ENCODE data around the gene DEPDC5. TPM values are rescaled to one million over a fixed set of nuclear protein-coding genes. Genes with fewer than 3 reads are reported as not detected.

The DEPDC5 gene
- total RNA-seq, 1 donor from 2014 or later: 10.9 TPM

GRCh38 chr22:31933406-31933805 is 179.6 kb downstream of the DEPDC5 start:
- DNase-seq (ENCODE audit: missing footprints) (no peak), ATAC-seq (no peak)
- intact Hi-C loops (cut with DNase I): no loop called here

- DNase-seq (ENCODE audit: missing footprints) (no peak), ATAC-seq (no peak)
These were observed 180.1 kb downstream of the DEPDC5 start for GRCh38 chr22:31933816-31934482.

DNA sequence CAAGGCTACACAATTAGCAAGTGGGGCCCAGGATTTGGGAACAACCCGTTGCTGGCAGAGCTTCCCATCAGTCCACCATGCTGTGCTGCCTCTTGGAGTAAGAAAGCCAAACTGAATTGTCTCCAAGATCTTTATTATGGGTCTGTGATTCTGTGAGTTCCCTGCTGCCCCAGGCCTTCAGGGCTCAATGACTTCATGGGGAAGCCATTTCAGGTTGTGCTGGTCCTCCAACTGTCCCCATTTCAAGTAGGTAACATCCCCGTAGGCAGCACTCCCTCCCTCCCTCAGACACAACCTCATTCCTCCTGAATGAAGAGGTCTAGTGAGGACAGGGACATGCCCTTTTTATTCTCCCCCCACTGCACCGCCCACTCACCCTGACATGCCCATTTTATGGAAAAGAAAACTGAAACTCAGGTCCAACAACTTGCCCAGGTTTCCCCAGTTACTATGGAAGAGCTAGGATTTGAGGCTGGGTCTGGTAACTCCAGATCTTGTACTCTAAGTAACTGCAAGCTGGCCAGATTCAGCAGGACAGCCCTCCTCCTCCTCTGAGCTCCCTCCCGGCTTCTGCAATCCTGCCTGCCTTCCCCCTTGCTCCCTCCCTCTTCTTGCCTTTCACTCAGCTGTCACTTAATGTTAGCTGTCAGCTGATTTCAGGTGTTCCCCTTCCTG is 182.3 kb downstream of the DEPDC5 start:
- DNase-seq (ENCODE audit: missing footprints) (no peak), ATAC-seq (no peak)
- intact Hi-C loops (cut with DNase I): no loop called here

More at GRCh38 chr22:31933816-31934482, 180.1 kb downstream of the DEPDC5 start:
- intact Hi-C loops (cut with DNase I): no loop called here

GRCh38 chr22:31937341-31937740 is 183.5 kb downstream of the DEPDC5 start:
- DNase-seq (ENCODE audit: missing footprints) (no peak), ATAC-seq (no peak)
- intact Hi-C loops (cut with DNase I): no loop called here

- DNase-seq (ENCODE audit: missing footprints) (no peak), ATAC-seq (no peak)
- intact Hi-C loops (cut with DNase I): no loop called here
These were observed 184.5 kb downstream of the DEPDC5 start for GRCh38 chr22:31938296-31938695.

GRCh38 chr22:31940506-31940905 is 186.7 kb downstream of the DEPDC5 start:
- intact Hi-C loops (cut with DNase I): loop anchor here (5.0 to 10.0 kb wide), 3 partner anchors 46 to 276 kb away; partner anchors contain the start of genes DEPDC5, PISD and PRR14L
- ATAC-seq (no peak), DNase-seq (ENCODE audit: missing footprints) (no peak)

GRCh38 chr22:31942091-31942490 is 188.3 kb downstream of the DEPDC5 start:
- ATAC-seq (no peak), DNase-seq (ENCODE audit: missing footprints) (no peak)
- intact Hi-C loops (cut with DNase I): loop anchor here (5.0 to 10.0 kb wide), 3 partner anchors 47 to 277 kb away; partner anchors contain the start of genes DEPDC5, PISD and PRR14L

DNA sequence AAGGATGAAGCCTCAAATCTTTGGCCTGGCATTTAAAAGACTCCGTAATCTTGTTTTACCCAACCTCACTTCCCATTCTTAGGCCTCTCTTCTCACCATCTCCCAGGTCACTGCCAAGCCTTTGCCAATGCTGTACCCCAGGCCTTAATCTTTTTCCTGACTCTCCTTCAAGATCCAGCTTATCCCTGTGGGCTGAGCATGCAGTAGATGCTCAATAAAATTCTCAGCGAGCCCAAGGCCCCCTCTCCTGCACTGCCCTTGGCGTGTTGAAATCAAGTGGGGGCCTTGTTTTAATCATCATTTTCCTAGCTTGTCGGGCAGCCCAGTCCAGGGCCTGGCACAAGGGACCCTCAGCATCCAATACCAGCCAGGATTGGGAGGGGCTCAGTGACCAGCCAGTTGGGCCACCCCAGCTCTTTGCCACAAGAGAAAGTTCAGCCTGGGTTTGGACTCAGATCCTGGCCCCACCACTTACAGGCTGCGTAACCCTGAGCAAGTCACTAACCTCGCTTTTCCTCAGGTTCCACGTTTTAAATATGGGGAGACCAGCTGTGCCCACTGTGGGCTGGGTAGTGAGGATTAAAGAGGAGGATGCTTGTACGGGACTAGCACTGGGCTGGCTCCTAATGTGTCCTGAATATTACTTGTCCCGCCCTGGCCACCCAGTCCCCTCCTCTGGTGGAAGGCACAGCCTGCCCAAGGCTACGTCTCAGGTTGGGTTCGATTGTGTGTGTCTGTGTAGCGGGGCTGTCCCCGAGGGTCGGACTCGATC is 189.6 kb downstream of the DEPDC5 start:
- ATAC-seq: no peak
- no peak for DNase-seq (ENCODE audit: missing footprints)
- intact Hi-C loops (cut with DNase I): loop anchor here (5.0 to 10.0 kb wide), 3 partner anchors 49 to 279 kb away; partner anchors contain the start of genes DEPDC5, PISD and PRR14L

DNA sequence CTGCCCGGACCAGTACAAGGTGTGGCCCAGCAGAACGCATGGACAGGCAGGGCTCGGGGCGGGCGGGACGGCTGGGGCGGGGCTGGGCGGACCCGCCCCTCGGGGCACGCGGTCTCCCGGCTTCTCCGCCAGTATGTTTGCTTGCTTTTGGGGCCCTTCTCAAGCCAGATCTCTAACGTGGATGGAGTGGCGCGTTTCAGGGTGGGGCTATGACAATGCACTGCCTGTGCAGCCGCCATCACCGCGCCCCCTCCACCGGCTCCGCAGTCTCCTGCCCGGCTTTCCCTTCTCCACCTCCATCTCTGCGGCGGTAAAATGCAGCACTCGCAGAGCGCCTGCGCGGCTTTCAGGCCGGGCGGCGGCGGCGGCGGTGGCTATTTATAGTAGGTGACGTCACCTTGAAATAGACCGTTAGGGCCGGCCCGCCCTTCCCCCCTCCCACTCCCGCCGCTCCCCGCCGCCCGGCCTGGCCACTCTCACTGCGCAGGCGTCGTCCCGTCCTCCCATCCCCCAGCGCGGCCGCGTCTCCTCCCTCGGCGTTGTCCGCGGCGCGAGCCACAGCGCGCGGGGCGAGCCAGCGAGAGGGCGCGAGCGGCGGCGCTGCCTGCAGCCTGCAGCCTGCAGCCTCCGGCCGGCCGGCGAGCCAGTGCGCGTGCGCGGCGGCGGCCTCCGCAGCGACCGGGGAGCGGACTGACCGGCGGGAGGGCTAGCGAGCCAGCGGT is 190.3 kb downstream of the DEPDC5 start, which contains the start of gene YWHAH:
Gene YWHAH (plus strand): TSS at position 558 of the 722 bp plus-strand sequence. CDS start 199 bp downstream, outside the sequence.
- DNase-seq (ENCODE audit: missing footprints) (peak; percentile 98), ATAC-seq (peak; percentile 96)
- intact Hi-C loops (cut with DNase I): loop anchor here (5.0 to 10.0 kb wide), 3 partner anchors 49 to 279 kb away; partner anchors contain the start of genes DEPDC5, PISD and PRR14L

DNA sequence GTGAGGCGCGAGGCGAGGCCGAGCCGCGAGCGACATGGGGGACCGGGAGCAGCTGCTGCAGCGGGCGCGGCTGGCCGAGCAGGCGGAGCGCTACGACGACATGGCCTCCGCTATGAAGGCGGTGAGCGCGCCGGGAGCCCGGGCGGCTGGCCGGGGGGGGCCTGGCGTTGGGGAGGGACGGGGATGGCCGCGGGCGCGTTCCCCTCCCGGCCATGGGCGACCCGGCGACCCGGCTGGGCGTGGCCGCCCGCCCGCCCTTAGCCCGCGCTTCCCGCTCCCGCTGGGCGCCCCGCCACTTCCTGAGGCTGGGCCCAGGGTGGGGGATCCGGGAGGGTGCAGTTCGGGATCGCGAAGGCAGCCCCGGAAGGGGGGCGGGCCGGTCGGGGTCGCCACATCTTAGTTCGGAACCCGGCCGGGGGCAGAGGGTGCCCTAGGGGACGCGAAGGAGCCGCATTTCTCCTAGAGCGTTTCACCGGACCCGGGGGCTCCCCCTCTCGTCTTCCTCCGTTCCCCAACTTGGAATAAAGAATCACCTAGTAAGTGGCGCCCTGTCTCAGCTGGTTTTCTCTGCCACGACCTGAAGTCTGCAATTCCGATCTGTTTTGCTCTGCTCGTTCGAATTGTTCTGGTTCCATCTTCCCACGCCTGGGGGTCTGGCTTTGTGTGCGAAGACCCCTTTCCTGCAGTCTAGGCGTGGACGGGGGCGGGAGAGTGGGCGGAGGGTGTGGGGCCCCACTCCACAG is 191.1 kb downstream of the DEPDC5 start:
- intact Hi-C loops (cut with DNase I): loop anchor here (5.0 to 10.0 kb wide), 3 partner anchors 50 to 280 kb away; partner anchors contain the start of genes DEPDC5, PISD and PRR14L
- DNase-seq (ENCODE audit: missing footprints) (peak; percentile 77), ATAC-seq (peak; percentile 32)

GRCh38 chr22:31945443-31945855 is 191.6 kb downstream of the DEPDC5 start:
- intact Hi-C loops (cut with DNase I): loop anchor here (10.0 kb wide), 2 partner anchors 51 to 281 kb away; partner anchors contain the start of gene PISD
- DNase-seq (ENCODE audit: missing footprints) (no peak), ATAC-seq (no peak)

DNA sequence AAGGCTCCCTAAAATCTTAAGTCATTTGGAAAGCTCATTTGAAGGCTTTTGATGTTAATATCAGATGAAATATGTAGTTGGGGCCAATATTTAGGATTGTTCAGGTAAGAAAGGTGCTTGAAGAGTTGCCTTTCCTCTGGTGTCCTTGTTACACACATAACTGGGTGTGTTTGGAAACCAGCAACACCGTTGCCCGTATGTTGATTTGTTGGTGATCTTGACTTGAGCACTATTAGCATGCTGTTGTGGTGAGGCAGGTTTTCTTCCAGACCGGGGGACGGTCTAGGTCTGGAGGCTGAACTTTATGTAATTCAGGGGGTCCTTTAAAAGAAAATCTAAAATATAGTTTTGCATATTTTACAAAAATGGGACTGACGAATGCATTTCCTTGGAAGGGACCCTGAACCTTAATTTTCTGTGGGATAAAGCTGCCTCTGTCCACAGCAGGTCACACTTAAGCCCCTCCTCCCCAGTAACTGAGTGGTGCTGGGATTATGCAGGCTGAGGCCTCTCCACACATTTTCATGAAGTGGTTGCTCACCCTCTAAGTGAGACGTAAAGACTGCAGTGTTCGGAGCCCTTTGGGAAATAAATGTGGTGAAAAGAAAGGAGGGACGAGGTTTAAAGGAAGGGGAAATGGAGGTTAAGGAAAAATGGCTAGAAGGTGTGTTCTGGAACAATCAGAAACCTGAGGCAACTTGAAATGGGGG is 192.3 kb downstream of the DEPDC5 start:
- DNase-seq (ENCODE audit: missing footprints) (no peak), ATAC-seq (no peak)
- intact Hi-C loops (cut with DNase I): loop anchor here (10.0 kb wide), 2 partner anchors 51 to 281 kb away; partner anchors contain the start of gene PISD

- ATAC-seq (no peak), DNase-seq (ENCODE audit: missing footprints) (no peak)
- intact Hi-C loops (cut with DNase I): loop anchor here (10.0 kb wide), 2 partner anchors 52 to 282 kb away; partner anchors contain the start of gene PISD
These were observed 193.5 kb downstream of the DEPDC5 start for GRCh38 chr22:31947296-31947695.

GRCh38 chr22:31948002-31948401 is 194.2 kb downstream of the DEPDC5 start:
- DNase-seq (ENCODE audit: missing footprints) (no peak), ATAC-seq (no peak)
- intact Hi-C loops (cut with DNase I): loop anchor here (10.0 kb wide), 2 partner anchors 53 to 283 kb away; partner anchors contain the start of gene PISD

GRCh38 chr22:31950226-31950625 is 196.4 kb downstream of the DEPDC5 start:
- intact Hi-C loops (cut with DNase I): loop anchor here (2.0 kb wide), 1 partner anchor 77 kb away; no protein-coding TSS in a partner anchor
- DNase-seq (ENCODE audit: missing footprints): no peak
- ATAC-seq: peak; percentile 49

GRCh38 chr22:31951194-31952093 is 197.6 kb downstream of the DEPDC5 start:
- intact Hi-C loops (cut with DNase I): loop anchor here (2.0 kb wide), 1 partner anchor 79 kb away; no protein-coding TSS in a partner anchor
- ATAC-seq (no peak), DNase-seq (ENCODE audit: missing footprints) (no peak)

Data from Right ventricle myocardium inferior (tissue), 1 donor.